ENCODE results near the gene EYS.
"Not testable (repeated sequence)": the region's sequence is repeated elsewhere in the genome, so short reads cannot be mapped to it uniquely, and the experiment has no call there.

Gene EYS

DNA sequence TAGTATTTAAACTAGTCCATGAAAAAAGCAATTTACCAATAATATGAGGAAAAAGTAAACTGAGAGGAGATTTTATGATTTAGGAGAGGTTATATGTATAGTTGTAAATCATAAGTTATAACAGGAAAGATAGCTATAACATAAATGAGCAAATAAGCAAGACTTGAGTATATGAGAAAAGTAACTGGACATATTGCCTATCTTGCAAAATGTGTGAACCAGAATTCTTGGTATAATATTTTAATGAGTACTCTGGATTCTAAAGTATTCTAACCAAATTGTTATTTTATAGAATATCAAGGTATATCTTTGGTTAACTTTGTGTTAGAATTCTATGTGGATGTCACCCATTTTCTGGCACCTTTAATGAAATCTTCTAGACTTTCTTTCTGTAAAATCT, 1946.8 kb downstream of the EYS start:
- DNase-seq: no peak

DNA sequence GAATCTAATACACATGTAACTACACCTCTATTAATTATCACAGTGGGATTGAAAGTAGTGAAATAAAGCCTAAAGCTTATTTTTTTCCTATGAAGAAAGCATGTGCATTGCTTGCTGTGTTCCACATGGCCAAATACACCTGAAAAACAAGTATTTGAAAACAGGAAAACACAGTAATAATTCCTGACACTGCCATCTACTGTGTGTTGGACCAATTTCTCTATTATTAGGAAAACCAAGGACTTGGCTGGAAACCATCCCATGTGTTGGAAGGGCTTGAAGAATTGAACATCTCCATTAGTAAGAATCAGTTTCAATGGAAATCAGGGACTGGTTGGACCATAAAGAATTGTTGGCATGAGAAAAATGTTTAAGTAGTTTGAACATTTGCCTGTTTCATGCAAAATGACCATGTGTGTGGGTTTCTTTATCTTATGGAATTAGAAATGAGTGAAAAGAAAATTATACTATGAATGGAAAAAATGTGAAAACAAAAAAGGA, 1947.4 kb downstream of the EYS start:
- peak; percentile 56 for DNase-seq

DNA sequence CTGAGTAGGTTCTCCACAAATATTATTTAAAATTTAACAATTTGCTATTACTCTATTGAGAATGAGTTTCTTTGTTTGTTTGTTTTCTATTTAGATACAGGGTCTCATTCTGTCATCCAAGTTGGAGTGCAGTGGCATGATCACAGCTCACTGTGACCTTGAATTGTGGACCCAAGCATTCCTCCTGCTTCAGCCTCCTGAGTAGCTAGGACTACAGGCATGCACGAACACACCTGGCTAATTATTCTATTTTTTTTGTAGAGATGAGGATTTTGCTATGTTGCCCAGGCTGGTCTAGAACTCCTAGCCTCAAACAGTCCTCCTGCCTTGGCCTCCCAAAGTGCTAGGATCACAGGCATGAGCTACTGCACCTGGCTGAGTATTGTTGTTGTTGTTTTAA, 1949.2 kb downstream of the EYS start:
- no peak for DNase-seq

DNA sequence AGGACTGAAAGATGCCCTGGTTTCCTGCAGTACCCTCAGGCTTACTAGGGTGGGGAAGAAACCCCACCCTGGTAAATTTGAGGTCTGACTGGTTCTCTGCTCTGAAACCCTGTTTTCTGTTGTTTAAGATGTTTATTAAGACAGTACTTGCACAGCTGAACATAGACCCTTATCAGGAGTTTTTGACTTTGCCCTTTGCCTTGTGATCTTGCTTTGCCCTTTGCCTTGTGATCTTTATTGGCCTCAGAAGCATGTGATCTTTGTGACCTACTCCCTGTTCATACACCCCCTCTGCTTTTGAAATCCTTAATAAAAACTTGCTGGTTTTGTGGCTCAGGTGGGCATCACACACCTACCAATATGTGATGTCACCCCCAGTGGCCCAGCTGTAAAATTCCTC, 1949.8 kb downstream of the EYS start:
- DNase-seq: not testable (repeated sequence)

DNA sequence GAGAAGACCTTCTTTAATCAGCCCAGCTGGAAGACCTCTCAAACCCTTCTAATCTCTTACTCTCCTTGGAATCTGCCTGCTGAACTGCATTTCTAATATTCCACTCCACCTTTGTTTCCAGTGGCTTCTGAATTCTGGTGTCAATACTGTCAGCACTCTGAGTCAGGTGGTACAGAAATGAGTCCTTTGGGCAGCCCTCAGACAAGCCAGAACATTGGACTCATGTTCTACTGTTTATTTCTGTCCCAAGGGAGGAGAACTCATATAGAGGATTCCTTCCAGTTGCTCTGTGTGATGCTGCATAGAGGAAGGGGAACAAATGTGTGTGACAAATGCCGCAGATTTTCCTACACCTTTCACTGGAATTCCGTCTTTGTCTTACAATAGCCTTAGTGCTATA, 1956.6 kb downstream of the EYS start:
- no peak for DNase-seq

DNA sequence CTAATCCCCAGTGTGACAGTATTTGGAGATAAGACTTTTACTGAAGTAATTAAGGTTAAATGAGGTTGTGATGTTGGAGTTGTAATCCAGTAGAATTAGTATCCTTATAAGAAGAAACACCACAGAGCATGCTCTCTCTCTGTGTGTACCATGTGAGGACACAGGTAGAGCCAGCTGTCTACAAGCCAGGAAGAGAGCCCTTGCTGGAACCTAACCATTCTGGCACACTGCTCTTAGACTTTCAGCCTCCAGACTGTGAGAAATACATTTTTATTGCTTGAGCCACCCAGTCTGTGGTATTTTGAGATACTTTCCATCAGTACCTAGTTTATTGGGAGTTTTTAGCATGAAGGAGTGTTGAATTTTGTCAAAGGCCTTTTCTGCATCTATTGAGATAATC, 1961.2 kb downstream of the EYS start:
- DNase-seq: no peak

DNA sequence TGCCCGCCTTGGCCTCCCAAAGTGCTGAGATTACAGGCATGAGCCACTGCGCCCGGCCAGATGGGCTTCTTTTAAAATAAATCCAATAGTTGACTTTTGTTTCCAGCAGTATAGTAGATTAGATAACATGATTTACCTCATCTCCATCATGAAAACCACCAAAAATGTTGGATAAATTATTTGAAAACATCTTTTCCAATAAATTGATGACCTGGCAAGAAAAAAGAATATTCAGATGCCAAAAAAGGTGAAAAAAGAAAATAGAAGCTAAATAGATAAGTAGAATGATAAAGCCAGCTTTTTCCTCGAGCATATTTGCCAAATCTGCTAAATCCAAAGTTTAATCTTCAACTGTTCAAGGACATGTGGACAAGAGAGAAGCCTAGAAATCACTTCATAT, 1962.2 kb downstream of the EYS start:
- DNase-seq: no peak

DNA sequence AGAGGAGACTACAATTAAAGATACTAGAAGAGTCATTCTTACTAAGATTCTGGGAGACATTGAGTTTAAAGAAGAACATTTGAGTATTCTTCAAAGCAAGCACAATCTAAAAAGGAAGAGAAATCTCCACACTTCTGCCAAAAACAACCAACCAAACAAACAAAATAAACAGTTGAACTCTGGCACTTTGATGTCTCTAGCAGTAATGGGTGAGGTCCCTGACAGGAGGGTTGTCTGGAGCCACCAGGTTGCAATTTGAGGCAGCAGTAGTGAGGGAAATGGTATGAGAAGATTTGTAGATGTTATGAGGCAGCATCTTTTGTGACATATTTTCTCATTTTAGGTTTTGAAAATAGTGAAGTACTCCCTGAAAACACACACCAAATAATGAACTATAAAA, 1963.3 kb downstream of the EYS start:
- no peak for DNase-seq

DNA sequence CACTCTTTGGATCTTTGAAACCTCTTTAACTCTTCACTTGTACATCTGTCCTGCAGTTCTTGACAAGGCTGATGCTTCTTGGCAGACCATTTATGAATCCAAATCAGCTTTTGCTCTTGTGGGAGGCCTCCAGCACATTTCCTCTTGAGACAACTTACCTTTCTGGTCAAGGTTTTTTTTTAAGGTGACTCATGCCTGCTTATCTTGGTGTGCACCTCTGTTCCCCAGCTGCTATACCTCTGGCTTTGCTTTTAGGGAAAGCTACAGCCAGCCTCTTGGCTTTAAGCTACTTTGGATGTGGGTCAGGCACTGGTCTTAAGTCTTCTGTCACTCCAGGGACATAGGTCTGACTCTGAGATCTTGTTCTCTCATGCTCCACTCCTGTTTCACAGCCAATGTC, 1965.0 kb downstream of the EYS start:
- DNase-seq: no peak

DNA sequence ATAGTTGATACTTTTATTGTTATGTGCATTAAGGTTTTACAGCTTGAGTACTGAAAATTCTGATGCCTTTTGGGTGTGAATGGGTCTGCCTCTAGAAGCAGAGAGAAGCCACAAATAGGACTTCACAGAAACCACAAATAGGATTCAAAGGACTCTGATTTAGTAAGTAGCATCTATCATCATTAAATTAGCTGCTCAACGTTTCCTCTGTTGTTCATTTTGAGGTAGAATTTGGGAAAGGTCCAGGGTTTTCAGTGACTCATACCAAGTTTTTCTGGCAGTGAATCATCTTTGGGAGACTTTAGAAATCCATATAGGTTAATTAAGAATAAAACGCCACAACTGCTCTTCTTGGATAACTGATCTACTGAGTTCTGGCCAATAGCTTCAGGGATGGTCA, 1966.3 kb downstream of the EYS start:
- DNase-seq: peak; percentile 69

DNA sequence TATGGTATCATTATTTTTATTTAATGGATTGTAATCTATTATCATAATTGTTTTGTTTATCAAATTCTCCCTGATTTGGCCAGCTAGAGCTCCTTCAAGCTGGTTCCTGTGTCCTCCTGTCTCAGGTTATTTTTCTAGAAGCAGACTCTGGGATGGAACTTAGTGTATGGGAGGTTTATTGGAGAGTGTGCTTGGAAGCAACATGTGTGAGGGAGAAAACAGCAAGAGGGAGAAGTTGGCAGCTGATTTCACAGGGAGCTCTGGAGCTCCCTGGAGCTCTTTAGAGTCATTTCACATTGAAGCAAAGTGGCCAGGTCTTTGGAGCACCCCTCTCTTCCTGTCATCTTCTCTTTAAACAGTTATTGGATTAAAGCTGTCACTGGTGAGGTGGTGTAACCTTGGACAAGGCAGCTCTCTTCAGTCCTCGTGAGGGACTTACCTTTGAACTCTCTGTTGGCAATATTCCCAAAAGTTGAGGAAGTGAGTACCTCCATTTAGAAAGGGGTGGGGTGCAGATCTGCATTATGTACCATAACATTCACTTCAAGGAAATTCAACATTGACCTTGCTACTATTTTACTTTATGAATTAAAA, 1967.8 kb downstream of the EYS start:
- DNase-seq: no peak

DNA sequence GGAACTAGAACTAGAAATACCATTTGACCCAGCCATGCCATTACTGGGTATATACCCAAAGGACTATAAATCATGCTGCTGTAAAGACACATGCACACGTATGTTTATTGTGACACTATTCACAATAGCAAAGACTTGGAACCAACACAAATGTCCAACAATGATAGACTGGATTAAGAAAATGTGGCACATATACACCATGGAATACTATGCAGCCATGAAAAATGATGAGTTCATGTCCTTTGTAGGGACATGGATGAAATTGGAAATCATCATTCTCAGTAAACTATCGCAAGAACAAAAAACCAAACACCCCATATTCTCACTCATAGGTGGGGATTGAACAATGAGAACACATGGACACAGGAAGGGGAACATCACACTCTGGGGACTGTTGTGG, 1968.8 kb downstream of the EYS start:
- not testable (repeated sequence) for DNase-seq

DNA sequence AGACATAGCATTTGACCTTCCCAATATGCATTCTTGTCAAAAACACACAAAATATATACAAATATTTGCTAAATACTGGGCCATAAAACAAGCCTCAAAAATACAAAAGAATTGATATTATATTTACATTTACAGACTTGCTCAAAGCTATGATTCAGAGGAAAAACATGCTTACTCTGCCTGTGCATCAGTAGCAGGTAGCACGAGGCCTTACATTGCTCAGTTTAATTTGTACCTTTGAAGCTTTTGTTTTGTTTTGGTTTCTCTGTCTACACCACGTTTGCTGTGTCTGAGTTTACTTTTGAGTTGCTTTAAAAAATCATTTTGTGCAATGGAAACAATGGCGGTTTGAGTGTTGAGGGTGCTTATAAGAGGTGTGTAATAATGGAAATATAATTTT, 1972.1 kb downstream of the EYS start:
- no peak for DNase-seq

DNA sequence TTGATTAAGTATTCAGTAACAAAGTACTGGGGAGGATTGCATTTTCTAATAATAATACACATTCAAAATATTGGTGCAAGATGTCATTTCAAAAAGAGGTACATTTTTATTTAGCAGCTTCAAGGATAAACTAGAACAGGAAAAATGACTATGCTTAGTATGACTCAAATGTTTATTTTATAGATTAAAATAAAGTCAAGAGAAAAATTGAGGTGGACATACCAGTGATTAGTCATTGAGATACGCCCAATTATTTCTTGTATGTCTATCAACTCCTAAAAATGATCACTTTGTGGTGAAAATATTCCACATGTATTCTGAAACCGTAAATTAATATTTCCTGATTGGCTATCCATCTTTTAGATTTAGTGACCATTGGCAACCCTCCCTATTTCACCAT, 1974.7 kb downstream of the EYS start:
- peak; percentile 11 for DNase-seq

DNA sequence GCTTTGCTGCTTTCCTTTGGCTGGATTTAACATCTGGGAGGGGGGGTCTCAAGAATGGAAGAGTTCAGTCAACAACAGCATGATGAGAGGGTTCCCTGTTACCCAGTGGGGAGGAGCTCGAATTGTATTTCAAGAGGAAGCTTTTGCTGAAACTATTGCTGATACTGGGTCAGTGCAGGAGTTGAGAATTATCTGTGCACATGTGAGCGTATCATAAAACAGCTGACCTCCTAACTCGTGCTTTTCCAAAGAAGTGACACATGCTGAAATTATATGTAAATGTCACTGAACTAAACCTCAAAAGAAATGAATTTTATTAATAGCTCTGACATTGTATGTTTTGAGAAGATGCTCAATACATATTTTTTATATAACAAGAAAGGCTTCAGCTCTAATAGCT, 1975.1 kb downstream of the EYS start:
- no peak for DNase-seq

DNA sequence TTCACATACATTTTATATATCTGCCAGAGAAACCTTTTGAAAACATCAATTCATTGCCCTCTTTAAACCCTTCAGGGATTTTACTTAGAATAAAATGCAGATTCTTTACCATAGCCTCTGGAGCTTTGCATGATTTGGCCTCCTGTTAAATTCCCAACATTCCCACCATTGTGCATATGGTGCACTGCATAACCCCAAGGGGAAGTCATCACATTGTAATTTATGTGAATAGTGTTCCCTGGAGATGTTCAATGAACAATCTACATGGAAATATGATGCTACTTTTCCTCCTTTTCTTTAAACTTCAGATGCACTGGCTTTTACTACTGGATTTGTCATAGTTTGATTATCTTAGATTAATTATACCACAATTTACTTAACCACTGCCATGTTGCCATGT, 1976.7 kb downstream of the EYS start:
- peak; percentile 61 for DNase-seq

DNA sequence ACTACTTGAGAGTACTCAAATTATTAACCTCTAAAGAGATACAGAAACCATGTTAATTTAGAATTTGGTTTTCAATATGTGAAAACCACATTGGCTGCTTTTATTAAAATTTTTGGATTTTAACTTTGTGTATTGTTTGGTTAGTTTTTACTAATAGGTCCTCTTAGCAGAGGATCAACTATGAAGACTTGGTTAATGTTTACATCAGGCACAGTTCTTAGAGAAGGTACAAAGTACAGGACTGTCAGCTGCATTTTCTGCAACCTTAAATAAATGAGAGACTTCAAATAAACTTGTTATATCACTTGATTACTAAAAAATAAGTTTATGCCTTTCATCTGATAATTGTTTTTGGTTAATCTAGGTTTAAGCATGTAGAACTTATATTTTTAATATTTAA, 1982.3 kb downstream of the EYS start:
- no peak for DNase-seq

DNA sequence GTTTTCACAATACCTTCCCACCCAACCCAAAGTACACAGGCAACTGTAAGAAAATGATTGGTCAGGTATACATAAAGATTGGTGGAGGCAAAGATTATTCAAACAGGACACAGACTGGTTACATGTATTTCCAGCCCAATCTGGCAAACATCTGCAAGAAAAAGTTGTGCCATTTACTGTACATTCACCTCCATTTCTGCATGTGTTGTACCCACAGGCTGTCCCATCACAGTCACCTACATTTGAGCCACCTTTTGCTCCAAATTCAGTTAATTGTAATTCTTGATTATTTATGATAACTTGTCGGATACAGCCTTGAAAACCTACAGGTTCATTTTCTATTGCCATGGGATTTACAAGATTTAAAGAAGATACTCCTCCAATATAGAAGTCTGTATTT, 1985.8 kb downstream of the EYS start:
- no peak for DNase-seq

DNA sequence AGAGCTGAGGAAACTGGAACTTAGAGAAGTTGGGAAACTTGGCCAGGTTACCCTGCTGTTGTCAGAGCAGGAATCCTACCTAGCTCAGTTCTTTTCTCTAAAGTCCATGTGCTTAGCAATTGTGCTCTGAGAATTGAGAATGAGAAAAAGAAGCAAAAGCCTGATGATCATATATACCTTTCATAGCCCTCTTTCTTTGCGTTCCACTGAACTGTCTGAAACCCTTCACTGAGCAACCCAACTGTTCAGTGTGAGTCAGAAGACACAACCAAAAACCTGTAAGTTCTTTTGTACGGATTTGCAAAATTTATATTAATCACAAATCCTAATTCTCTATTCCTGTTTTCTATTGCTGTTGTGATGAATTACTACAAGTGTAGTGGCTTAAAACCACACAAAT, 1990.9 kb downstream of the EYS start:
- DNase-seq: no peak

DNA sequence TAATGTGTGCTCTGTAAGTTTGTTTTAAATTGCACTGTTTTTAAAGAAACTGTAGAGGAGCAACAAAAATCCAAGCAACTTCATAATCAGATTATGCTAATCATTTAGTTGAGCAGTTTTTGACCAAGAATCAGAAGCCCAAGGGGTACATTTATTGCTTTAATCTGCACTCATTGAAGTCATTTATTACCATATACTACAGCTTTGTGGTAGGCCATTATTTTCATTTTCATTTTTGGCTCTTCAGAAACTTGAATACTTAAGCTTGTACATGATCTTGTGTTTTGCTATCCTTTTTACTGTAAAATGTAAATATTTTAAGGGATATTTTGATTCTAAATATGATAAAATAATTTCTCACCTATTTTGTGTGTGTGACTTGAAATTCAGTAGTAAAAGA, 1992.9 kb downstream of the EYS start:
- DNase-seq: no peak

DNA sequence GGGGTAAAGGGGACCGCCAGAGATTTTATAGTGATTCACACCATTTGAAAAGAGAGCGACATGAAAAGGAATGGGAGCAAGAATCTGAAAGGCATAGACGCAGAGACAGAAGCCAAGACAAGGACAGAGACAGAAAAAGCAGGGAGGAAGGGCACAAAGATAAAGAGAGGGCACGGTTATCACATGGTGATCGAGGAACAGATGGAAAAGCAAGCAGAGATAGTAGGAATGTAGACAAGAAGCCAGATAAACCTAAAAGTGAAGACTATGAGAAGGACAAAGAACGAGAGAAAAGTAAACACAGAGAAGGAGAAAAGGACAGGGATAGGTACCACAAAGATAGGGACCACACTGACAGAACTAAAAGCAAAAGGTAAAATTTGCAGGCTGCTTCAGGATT, 1993.7 kb downstream of the EYS start:
- DNase-seq: no peak

DNA sequence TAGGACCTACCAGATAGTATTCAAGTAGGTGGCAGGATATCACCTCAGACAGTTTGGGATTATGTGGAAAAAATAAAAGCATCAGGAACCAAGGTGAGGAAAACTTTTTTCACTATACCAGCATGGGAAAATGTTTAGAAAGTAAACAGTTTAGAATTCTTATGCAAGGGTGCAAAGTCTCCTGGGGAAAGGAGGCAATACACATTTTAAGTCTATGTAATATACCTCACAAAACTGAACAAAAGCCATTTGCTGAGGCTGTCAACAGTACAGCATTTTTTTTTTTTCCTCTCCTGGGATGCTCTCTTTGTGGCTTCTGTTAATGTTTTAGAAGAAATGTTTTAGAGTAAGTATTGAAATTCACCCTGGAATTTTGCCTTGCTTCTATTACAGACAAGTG, 1997.9 kb downstream of the EYS start:
- no peak for DNase-seq

DNA sequence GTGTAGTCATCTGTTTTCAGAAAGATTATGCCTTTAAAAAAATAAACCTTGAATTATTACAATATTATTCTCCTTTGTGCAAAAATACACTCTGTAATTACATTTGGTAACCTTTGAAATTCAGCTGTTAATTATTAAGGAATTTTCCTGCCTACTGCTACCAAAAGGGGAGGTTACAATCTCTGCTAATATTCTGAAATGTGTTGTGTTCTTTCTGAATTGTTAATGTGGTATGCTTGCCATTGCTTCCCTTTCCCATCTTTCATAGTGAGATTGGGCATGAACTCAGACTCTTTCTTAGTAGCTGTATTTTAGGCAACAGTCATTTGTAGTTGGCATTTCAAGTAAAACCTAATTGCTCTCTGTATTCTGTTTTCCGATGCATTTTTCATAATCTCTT, 1998.4 kb downstream of the EYS start:
- no peak for DNase-seq

DNA sequence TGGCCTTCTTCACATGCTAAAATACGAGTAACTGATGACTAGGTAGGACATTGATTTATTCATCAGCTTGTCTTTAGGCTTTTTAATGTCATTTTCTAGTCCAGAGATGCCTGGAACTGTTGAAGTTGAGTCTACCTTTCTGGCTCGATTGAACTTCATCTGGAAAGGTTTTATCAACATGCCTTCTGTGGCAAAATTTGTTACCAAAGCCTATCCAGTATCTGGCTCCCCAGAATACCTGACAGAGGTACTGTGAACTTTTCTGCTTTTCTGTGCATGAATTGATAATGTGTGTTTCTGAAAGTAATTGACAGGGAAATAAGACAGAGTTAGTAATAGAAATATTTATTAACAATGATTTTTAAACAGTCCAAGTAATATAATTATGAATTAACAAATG, 2000.4 kb downstream of the EYS start:
- DNase-seq: no peak

DNA sequence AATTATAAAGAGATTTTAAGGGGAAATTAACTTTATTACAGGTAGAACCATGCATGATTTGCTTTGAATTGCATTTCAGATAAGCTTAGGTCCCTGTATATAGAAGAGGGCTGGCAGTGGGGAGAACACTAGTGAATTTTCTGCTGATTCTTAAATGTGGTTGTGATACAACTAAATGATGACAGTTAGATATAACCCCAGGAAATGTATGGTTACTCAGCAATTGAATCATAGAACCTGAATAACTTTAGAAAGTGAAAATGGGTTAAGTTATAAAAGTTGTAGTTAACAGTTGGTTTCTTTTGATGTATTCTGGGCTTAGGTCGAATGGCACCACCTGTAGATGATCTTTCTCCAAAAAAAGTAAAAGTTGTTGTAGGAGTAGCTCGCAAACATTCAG, 2001.3 kb downstream of the EYS start:
- no peak for DNase-seq

DNA sequence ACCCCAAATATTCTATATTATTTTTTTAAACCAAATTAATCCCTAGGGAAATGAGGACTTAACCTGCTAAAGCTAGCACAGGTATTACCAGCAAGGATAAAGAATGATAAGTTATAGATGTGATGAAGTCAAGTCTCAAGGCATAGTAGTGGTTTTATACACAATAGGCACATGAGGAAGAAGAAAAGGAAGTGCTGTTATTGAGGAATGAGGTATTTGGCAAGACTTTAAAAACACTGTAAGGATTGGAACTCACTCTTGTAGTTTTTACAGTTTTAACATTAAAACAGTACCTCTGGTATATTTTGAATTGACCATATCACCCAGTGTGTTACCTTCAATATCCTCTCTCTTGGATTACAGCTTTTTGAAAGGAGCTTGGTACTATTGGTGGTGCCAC, 2016.8 kb downstream of the EYS start:
- DNase-seq: no peak

Data from fibroblast of skin of scalp (primary cell).